ENCODE results near the gene TEX13D. TPM values are rescaled to one million over a fixed set of nuclear protein-coding genes. Genes with fewer than 3 reads are reported as not detected.

The TEX13D gene
- total and polyA plus RNA-seq, 5 donors from 2014 or later = not detected

DNA sequence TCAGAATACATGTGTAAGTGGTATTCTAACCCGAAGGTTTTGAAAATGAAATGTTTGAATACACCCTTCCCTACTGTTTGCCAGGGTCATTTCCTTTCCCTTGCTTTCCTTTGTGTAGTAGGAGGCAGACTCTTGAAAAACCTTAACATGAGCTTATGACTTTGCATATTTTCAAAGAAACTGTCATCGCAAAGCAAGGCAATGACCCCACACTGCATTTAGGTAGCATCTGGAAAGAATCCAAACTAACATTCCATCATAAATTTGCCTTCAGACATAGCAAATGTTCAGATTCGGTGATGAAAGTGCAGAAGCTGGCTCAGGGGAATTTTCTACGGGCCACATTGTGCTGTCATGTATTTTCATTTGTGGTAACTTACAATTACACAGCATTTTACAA is 46.2 kb downstream of the TEX13D start:
- Mint-ChIP-seq H3K36me3 (peaks cover 8% of the 10 kb centered on the region), H3K4me1 (peaks cover 0 to 9% (median 0%) of the 10 kb centered on the region in 4 donors), H3K4me3 (no peak overlapping the region), H3K27ac (no peak overlapping the region), H3K27me3 (no peaks in the 10 kb centered on the region), H3K9me3 (no peaks in the 10 kb centered on the region)
- peaks cover 5% of the 10 kb centered on the region for H3K36me3 ChIP-seq (ENCODE audit: control insufficient read depth, insufficient read depth, low read length)
- DNase-seq = no peak
- ATAC-seq (ENCODE audit: low read depth in 2 of 2) = no peak
- no peak overlapping the region for H3K27ac ChIP-seq (ENCODE audit: insufficient read depth, low read length, poor library complexity, severe bottlenecking)
- no peak overlapping the region for H3K4me3 ChIP-seq (ENCODE audit: low read depth, low read length)
- no peaks in the 10 kb centered on the region for H3K27me3 ChIP-seq (ENCODE audit: control insufficient read depth, insufficient read depth, low read length)
- H3K9me3 ChIP-seq (ENCODE audit: control insufficient read depth in 2 of 2, low read length in 2 of 2) = no peaks in the 10 kb centered on the region
- no peaks in the 10 kb centered on the region for H3K4me1 ChIP-seq (ENCODE audit: control insufficient read depth, insufficient read depth, low read length, poor library complexity, severe bottlenecking)

DNA sequence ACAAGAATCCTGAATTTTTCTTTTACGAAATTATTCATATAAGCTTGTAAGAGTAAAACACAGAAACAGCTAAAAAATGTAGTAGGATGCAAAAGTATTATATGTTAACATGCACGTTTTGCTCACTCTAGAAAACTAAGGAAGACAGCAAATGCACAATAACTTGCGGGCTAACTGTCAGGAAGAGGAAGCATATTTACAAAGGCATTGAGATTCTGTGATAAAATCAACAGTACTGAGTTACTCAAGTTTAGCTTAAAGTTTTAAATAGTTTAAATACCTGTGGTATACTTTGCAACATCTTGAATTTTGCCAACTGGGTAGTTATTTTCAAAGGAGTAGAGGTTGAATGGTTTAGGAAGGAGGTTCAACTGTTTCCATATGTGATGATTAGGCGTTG is 50.9 kb downstream of the TEX13D start:
- Histone ChIP-seq H3K4me3 (ENCODE audit: low read depth, low read length) (no peak overlapping the region), H3K27me3 (ENCODE audit: control insufficient read depth, insufficient read depth, low read length) (no peaks in the 10 kb centered on the region), H3K36me3 (ENCODE audit: control insufficient read depth, insufficient read depth, low read length) (peaks cover 6% of the 10 kb centered on the region), H3K4me1 (ENCODE audit: control insufficient read depth, insufficient read depth, low read length, poor library complexity, severe bottlenecking) (no peaks in the 10 kb centered on the region), H3K9me3 (ENCODE audit: control insufficient read depth in 2 of 2, low read length in 2 of 2) (no peaks in the 10 kb centered on the region), H3K27ac (ENCODE audit: insufficient read depth, low read length, poor library complexity, severe bottlenecking) (no peak overlapping the region)
- Mint-ChIP-seq H3K36me3 (peaks cover 8% of the 10 kb centered on the region), H3K4me1 (peaks cover 0 to 9% (median 0%) of the 10 kb centered on the region in 4 donors), H3K4me3 (no peak overlapping the region), H3K27ac (no peak overlapping the region), H3K27me3 (no peaks in the 10 kb centered on the region), H3K9me3 (no peaks in the 10 kb centered on the region)
- no peak for DNase-seq
- no peak for ATAC-seq (ENCODE audit: low read depth in 2 of 2)

DNA sequence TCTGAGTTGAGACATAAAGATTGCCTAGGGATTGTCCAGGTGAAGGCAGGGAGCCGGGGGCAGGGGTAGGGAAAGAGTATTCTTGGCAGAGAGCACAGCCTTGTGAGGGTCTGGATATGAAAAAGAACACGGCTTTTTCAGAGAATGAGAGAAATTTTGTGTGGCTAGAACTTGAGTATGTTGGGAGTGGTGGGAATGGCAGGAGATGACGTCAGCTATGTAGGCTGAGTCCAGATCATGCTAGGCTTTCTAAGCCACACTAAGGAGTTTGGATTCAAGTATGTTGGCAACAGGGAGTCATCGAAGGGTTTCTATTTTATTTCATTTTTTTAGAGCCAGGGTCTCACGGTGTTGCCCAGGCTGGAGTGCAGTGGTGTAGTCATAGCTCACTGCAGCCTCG is 53.9 kb downstream of the TEX13D start:
- no peaks in the 10 kb centered on the region for H3K27me3 ChIP-seq (ENCODE audit: control insufficient read depth, insufficient read depth, low read length)
- H3K27ac Mint-ChIP-seq = peak overlapping the region in 1 of 3 donors; percentile 54
- H3K27ac ChIP-seq (ENCODE audit: insufficient read depth, low read length, poor library complexity, severe bottlenecking) = no peak overlapping the region
- H3K36me3 Mint-ChIP-seq = no peaks in the 10 kb centered on the region
- no peaks in the 10 kb centered on the region for H3K9me3 ChIP-seq (ENCODE audit: control insufficient read depth in 2 of 2, low read length in 2 of 2)
- H3K27me3 Mint-ChIP-seq = no peaks in the 10 kb centered on the region
- peaks cover 0 to 4% (median 0%) of the 10 kb centered on the region in 4 donors for H3K4me1 Mint-ChIP-seq
- H3K4me1 ChIP-seq (ENCODE audit: control insufficient read depth, insufficient read depth, low read length, poor library complexity, severe bottlenecking) = no peaks in the 10 kb centered on the region
- H3K4me3 ChIP-seq (ENCODE audit: low read depth, low read length) = no peak overlapping the region
- DNase-seq = no peak
- peaks cover 3% of the 10 kb centered on the region for H3K36me3 ChIP-seq (ENCODE audit: control insufficient read depth, insufficient read depth, low read length)
- ATAC-seq (ENCODE audit: low read depth in 2 of 2) = no peak
- no peak overlapping the region for H3K4me3 Mint-ChIP-seq
- no peaks in the 10 kb centered on the region for H3K9me3 Mint-ChIP-seq

Other genes starting within 250 kb of the TEX13D start
- 42.7 TPM for gene SH2D1A, start 13.9 kb downstream of the TEX13D start, total RNA-seq
- gene SH2D1A, start 13.9 kb downstream of the TEX13D start, polyA plus RNA-seq = 100 to 1,000 TPM in 1 of 4 donors, 10 to 100 TPM in 3; 69.1 to 128 (median 77.3) TPM